ENCODE results near the gene MTHFS.
A peak's percentile ranks its signal among the peaks of the same experiment; 100 is the strongest.

The MTHFS gene

DNA sequence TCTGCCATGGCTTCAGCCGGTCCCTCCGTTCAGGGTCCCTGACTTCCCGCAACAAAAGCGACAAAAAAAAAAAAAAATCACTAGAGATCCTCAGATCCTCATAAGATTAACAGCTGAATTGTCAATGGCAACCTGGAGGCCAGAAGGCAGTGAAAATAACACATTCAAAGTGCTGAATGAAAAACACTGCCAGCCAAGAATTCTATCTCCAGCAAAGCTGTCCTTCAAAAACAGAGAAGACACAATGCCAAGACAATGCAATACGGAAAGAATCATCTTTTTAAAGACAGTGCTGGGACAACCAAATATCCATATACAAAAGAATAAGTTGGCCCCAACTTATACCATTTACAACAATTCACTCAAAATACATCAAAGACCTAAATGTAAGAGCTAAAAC is 21.6 kb downstream of the MTHFS start:
- DNase-seq (ENCODE audit: low spot score) = no peak

DNA sequence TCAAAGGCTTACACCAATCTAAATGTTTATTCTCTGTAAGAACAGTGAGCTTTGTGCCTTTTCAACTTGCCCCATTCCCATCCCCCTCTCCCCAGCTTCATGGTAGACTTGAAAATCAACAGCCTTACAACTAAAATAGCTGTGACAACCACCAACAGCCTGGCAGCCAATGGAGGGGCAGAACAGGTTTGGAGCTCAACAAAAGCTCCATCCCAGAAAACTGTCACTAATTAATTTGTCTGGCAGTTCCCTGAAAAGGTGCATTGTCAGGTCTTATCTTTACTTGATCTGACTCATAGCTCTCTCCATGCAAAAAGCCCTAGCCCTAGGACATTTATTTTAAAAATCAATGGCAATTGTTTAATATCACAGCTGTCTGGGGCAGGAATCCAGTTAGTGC is 22.6 kb downstream of the MTHFS start:
- no peak for DNase-seq (ENCODE audit: low spot score)

DNA sequence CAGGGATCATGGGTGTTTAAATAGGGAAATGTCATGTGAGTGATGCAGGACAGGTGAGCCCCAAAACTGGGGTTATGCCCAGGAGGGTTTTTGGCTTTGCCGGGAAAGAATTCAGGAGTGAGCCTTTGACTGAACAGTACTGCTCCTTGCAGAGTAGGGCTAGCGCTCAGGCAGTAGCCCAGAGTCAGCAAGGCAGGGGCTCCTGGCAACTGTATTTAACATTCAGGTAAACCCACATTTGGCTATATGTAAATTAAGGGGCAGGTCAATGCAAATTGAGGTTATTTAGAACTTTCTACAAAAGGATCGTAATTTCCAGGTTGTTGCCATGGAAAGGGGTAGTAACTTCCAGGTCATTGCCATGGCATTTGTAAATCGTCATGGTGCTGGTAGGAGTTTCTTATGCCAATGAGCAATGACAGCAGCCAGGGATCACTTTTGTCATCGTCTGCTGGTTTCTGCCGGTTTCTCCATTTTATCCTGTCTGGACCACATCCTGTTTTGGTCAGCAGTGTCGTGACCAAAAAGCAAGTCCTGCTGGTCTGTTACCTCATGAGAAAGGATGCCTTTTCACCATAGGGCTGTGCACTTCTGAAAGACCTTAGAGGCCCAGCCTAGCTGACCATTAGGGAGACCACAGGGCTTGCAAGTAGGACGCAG is 24.3 kb downstream of the MTHFS start:
- peak; percentile 21 for DNase-seq (ENCODE audit: low spot score)

DNA sequence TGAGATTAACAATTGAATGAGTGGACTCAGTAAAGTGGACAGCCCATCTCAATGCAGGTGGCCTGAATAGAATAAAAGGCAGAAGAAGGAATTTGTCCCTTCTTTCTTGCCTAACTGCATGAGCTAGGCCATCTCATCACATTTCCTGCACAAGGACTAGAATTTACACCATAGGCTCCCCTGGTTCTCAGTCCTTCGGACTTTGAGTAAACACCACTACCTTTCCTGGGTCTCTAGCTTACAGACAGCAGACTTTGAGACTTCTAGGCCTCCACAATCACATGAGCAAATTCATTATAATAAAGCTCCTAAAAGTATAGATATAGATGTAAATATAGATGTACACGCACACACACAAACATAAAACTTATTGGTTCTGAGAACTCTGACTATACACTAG is 28.3 kb downstream of the MTHFS start:
- no peak for DNase-seq (ENCODE audit: low spot score)

DNA sequence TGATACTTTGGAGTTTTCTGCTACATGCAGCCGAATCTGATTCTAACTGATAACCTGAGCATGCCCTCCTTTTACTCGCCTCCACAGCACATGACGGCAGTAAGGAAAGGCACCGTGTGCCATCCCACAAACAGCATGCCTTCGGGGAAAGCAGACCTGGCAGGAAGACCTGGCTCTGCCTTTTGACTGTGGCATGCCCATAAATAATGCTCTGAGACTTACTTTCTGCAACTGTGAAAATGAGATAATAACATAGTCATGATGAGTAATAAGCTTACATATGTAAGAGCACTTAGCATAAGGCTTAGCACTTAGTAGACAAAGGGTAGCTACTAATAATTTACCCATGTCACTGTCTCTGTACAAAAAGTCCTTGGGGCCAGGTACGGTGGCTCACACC is 32.9 kb downstream of the MTHFS start:
- peak; percentile 22 for DNase-seq (ENCODE audit: low spot score)

- DNase-seq (ENCODE audit: low spot score) = no peak
Observed at GRCh38 chr15:79862191-79862590, 34.6 kb downstream of the MTHFS start.

DNA sequence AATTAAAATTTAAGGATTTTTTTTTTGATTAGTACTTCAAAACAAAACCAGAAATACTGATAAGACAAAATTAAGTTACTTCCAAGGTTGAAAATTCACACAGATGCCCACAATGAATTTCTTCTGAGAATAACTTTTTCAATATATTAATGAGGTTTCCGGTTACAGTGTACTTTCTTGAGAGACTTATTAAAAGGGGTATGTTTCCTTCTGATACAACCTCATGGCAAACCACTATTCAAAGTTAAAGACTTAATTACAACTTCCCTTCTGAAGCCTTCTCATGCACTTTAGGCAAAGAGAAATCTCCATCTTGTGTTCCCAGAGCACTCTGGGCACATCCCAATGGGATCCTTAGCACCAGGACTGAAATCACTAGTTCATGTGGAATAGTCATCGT is 36.2 kb downstream of the MTHFS start:
- no peak for DNase-seq (ENCODE audit: low spot score)

DNA sequence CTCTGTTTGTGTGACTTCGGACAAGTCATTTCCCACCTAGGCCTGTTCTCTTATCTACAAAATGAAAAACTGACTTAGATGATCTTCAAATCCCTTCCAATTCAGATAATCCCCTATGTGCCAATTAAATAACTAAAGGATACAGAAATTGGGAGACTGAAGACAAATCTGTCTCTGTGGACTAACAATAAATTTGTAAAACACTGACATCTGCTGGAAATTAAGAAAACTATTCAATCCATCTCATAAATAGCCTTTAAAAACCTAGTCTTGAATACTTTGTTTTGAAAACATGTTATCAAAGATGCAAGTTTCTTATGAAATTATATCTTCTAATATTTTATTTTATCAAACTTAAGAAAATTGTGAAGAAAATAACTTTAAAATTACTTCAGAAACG is 38.3 kb downstream of the MTHFS start:
- peak; percentile 7 for DNase-seq (ENCODE audit: low spot score)

- DNase-seq (ENCODE audit: low spot score) = peak; percentile 70
Observed at GRCh38 chr15:79853492-79854328, 43.1 kb downstream of the MTHFS start.

- peak; percentile 26 for DNase-seq (ENCODE audit: low spot score)
Observed at GRCh38 chr15:79849789-79850188, 47.0 kb downstream of the MTHFS start.

DNA sequence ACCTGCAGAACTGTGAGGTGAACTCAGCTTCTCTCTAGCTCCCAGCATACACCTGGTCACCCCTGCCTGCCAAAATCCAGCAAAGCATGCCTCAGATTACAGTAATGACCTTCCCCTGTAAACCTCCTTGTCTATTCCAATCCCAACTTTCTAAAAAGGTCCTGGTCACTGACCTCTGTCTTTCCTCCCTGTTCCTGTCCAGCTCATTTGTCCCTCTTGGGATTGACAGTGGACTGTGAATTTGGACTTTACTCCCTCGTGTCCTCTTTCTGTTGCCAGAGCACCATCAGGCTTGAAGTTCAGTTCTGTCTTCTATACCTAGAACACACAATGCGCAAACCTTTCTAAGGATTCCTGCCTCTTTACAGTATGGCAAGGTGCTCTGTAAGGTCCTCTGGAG is 50.3 kb downstream of the MTHFS start:
- no peak for DNase-seq (ENCODE audit: low spot score)

DNA sequence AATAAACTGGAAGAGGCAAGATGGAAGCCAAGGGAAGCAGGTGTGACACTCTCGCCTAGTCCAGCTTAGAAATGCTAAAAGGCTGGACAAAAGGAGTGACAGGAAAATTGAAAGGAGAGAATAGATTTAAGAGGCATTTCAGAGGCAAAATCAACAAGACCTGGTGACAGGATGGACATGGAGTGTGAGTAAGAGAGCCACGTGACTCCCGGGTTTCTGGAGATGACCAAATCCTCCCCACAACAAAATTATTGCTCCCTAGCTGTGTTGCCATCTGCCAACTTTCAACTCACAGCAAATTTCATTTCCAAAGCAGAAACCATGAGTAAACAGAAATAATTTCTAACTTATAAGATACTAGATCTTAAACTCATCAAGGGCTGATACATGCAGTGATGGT is 52.6 kb downstream of the MTHFS start:
- no peak for DNase-seq (ENCODE audit: low spot score)

DNA sequence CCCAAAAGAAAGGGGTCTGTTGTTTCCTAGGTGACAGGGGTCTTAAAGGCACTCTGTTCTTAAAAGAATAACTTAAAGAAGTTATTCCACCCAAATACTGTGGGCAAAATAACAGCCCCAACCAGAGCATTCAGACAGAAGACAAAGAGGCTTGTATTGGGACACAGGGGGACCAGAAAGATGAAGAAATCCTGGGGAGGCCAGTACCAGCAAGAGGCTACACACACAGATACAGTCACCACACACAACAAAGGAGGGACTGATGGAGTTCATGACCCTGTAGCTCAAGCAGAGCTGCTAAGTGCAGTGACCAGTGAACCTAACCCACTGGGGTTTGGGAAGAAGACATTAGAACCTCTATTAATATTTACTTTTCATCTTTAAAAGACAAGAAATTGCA is 59.0 kb downstream of the MTHFS start:
- DNase-seq (ENCODE audit: low spot score) = no peak

DNA sequence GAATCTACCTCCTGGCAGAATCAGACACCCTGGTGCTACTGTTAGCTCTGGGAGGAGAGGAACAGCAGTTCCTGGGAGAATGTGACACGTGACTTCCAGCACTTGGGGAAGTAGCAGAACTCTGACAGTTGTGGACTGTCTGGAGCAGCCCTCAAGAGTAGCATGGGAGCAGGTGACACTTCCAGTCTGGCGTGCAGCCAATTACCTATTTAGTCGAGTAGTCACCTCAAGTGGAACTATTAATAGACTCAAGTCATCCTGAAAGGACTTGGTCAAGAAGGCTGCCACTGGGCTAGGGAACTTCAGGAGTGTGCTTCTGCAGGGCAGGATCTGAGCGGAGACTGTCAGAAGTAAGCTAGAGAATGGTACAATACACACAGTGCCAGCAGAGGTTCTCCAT is 62.3 kb downstream of the MTHFS start:
- no peak for DNase-seq (ENCODE audit: low spot score)

DNA sequence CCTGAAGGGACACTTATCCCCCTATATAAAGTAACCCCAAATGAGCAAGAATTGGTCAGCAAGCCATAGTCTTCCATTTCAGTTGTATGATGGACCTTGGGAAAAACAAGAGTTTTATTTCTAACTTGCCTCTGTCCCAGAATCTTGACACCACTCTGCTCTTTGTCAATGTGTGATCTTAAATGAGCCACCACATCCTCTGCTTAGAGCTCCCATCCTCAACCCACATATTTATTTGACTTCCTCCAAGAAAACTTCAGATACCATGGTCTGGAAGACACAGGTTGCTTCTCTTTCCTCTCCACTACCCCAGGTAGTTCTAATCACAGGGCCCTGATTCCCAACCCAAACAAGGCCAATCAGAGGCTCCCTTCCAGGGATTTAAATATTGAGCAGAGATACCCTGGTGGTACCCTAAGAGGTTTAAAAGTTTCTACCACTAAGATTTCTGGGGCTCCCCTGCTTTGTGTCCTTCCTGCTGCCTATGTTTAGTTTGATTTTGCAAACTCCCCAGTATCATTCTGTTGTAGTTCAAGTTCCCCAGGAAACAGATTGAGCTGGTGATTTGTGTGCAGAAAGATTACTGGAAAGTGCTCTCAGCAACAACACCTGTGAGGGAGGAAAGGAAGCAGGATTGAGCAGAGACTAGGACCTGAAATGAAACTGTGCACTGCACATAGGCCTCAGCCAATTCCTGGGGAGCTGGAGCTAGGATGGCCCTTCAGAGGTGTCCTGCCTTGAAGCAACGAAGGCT is 64.3 kb downstream of the MTHFS start:
- no peak for DNase-seq (ENCODE audit: low spot score)

- no peak for DNase-seq (ENCODE audit: low spot score)
Observed at GRCh38 chr15:79831604-79832003, 65.2 kb downstream of the MTHFS start.

DNA sequence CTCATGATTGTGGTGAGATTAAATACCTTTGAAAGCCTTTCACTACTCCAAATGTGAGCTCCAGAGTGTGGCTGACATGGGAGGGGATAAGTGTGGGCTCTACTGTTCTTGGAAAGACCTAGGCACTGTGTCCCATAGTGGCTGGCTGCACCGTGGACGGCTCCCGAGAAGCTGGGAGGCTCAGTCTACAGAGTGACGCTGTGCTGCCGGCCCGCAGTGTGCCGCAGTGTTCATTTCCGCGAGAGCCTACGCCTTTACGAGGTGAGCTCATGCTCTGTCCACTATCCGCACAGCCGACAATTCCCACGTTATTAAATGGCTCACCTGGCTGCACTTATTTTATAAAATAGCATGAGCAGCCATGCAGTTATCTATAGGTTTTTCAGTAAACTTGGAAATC is 66.9 kb downstream of the MTHFS start:
- no peak for DNase-seq (ENCODE audit: low spot score)

DNA sequence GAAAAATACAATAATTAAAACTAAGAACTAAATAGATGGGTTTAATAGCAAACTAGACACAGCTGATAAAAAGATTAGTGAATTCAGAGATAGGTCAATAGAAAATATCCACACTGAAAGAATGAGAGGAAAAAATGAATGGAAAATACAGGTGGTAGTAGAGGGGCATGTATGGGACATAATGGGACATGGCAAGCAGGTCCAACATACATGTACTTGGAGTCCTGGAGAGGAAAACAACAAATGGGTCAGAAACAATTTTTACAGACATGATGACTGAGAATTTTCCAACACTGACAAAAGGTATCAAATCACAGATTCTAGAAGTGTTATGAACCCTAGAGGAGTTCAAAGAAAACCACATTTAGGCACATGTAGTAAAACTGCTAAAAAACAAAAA is 68.4 kb downstream of the MTHFS start:
- DNase-seq (ENCODE audit: low spot score) = no peak

GRCh38 chr15:79826800-79827199 is 70.0 kb downstream of the MTHFS start:
- no peak for DNase-seq (ENCODE audit: low spot score)

DNA sequence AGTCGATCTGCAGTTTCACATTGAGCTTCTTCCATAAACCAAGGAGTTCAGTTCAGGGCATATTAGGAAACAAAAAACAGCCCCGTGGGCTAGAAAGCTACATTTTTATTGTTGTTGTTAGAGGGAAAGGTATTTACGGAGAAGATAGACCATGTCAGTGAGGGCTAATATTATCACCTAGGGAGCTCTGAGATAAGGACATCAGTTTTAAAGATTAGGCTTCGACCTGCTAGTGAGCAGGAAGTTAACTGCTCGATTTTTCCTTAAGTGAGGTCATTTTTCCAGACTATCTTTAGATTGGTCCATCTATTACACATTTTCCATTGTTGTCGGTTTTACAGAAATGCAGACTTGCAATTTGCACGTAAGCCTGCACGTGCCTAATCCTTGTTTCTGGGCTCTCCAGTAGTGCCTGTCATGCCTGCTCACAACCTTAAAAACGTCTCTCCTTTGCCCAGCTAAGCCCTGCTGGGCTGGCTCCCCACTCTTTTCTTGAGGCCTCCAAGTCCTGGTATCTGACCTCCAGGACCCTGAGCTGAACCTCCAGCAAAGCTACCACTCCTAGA is 72.6 kb downstream of the MTHFS start:
- no peak for DNase-seq (ENCODE audit: low spot score)

DNA sequence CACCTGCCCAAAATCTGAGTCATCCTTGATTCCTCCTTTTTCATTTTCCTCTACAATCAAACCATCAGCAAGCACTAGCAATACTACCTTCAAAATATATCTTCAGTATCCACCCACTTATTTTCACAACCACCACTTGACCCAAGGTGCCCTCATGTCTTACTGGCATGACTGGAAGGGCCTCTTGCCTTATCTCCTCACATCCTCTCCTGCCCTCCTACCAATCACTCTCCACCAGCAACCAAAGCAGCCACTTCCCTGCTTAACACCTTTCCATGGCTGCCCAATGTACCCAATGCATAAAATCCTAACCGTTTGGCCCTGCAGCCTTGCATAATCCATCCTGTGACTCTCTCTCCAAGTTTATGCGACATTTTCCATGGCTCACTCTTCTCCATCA is 76.0 kb downstream of the MTHFS start:
- no peak for DNase-seq (ENCODE audit: low spot score)

DNA sequence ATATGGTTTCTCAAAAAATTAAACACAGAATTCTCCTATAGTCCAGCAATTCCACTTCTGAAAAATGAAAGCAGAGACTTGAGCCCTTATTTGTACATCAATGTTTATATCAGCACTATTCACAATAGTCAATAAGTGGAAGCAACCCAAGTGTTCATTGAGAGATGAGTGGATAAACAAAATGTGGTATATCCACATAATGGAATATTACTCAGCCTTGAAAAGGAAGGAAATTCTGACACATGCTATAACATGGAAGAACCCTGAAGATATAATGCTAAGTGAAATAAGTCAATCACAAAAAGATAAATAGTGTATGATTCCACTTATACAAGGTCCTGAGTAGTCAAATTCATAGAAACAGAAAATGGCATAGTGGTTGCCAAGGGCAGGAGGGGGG is 76.6 kb downstream of the MTHFS start:
- DNase-seq (ENCODE audit: low spot score) = no peak

DNA sequence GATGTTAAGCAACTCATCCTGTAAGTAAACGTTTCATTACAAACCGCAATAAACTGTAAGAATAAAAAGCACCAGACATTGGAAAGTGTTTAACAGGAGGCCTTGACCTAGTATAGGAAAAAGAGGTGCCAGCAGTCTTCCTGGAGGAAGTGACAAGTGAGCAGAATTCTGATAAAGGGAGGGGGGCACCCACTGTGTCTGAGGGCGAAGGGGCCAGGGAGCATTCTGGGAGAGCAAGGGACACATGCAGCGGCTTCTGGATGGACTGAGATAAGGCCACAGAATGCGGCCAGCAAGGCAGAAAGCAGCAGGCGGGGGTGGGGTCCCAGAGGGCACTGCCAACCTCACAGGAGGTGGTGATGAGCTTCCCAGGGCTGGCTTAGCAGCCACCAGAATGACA is 80.2 kb downstream of the MTHFS start:
- DNase-seq (ENCODE audit: low spot score) = no peak
